GM10266 (cell line): ENCODE results near the gene APOL2.
"Not testable (repeated sequence)": the region's sequence is repeated elsewhere in the genome, so short reads cannot be mapped to it uniquely, and the experiment has no call there.

Source experiments
- DNase-seq: peaks from one replicate; pipeline ENCODE4 v3.0.0; 2012; ENCODE audit errors: extremely low spot score
- TF ChIP-seq, protein P1 (sequence below): IDR thresholded peaks from 2 replicates; pipeline ENCODE4 v1.5.1; 2012; ENCODE audit warnings: mild to moderate bottlenecking, low read depth; ENCODE audit not compliant: control insufficient read depth, insufficient read depth; ENCODE audit errors: missing control alignments

Gene APOL2

DNA sequence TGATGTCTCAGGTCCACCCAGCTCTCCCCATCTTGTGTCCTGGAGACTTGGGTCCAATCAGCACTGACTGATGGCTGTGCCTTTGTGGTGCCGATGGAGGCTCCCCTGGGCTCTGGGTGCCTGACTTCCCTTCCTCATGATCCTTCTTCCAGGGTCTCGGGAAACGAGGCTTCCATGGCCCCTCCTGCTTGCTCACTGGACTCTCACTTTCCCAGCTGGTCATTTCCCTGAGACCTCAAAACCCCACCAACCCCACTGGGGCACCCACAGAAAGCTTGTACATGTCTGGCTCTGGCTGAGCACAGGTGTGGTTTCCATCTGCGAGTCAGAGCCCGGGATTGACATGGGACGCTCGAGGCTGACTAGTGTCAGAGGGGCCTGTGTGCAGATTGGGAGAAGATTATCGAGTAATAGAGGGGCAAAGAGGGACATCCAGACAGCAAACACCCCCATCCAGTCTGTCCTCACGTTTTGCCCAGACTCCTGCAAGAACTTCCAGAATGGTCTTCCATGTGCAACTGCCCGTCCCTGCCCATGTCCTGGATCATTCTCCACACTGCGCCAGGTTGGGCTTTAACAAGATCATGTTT, 28.7 kb upstream of the APOL2 start:
- TF ChIP-seq, protein P1, sequence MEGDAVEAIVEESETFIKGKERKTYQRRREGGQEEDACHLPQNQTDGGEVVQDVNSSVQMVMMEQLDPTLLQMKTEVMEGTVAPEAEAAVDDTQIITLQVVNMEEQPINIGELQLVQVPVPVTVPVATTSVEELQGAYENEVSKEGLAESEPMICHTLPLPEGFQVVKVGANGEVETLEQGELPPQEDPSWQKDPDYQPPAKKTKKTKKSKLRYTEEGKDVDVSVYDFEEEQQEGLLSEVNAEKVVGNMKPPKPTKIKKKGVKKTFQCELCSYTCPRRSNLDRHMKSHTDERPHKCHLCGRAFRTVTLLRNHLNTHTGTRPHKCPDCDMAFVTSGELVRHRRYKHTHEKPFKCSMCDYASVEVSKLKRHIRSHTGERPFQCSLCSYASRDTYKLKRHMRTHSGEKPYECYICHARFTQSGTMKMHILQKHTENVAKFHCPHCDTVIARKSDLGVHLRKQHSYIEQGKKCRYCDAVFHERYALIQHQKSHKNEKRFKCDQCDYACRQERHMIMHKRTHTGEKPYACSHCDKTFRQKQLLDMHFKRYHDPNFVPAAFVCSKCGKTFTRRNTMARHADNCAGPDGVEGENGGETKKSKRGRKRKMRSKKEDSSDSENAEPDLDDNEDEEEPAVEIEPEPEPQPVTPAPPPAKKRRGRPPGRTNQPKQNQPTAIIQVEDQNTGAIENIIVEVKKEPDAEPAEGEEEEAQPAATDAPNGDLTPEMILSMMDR = no peak
- DNase-seq = no peak

DNA sequence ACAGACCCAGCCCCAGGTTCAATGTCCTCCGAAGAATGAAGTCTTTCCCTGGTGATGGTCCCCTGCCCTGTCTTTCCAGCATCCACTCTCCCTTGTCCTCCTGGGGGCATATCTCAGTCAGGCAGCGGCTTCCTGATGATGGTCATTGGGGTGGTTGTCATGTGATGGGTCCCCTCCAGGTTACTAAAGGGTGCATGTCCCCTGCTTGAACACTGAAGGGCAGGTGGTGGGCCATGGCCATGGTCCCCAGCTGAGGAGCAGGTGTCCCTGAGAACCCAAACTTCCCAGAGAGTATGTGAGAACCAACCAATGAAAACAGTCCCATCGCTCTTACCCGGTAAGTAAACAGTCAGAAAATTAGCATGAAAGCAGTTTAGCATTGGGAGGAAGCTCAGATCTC, 27.7 kb upstream of the APOL2 start:
- DNase-seq = no peak

DNA sequence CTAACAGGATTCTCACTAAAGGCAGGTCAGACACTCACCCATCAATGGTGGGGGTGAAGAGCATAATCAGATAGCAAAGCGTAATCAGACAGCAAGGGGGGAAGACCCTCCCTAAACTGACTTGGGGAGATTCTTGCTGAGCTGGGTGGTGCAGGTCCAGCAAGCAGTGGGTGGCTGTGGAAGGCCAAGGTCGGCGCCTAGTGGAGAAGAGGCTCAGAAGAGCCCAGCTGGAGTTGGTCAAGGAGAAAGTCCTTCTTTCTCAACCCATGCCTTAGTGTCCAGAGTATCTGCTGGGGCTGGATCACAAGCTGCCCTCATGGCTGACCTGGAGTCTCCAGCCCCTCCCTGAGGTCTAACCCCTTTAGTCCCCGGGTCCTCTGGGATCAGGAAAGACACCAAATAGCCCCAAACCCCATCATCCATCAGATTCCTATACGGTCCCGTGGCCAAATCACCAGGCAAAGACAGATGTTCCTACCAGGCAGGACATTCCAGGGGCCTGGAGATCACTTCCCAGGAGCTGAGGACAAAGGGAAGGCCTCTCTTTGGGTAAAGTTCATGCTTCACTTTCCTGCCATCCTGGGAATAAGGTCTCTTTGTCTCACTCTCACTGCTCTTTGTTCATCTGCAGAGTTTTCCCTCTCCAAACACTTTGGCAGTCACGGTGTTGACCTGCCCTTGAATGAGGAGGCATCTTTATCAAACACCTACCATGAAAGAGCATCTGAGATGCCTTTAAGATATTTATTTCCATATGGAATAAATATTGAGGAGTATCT, 24.7 kb upstream of the APOL2 start:
- DNase-seq = not testable (repeated sequence)

More for the DNA sequence above, 27.7 kb upstream of the APOL2 start:
- TF ChIP-seq, protein P1 = no peak

DNA sequence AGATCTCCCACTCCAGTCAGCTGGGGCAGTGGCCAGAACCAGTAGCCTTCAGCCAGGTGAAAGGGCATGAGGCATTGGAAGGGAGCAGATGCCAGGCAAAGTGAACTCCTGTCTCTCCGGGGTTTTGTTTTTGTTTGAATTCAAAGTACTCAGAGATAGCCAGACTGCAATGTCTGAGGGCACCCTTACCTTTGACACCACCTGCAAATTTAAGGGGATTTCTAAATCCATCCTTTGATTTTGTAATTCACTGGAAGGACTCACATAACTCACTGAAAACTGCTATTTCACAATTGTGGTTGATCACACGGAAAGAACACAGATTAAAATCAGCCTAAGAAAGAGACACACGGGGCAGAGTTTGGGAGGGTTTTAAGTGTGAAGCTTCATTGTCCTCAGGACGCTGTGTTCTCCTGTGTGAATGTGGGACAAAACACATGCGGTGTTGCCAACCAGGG, 23.9 kb upstream of the APOL2 start:
- not testable (repeated sequence) for DNase-seq

DNA sequence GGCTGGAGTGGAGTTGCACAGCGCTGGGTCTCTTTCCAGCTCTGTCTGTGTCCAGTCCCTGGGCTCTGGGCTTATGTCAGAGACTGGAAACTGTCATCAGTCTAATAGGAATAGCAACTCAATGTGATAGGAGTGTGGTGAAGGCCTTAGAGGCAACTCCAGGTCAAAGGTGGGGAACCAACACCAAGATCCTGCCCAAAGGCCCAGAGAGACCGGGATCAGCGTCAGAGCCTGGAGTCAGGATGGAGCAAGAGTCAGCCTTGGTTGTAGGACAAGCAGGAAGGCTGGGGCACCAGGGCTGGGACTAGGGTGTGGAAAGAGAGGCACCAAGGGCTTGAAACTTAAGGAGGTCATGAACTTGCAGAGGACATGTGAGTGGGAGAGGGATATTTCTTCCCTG, 23.0 kb upstream of the APOL2 start:
- DNase-seq = not testable (repeated sequence)

DNA sequence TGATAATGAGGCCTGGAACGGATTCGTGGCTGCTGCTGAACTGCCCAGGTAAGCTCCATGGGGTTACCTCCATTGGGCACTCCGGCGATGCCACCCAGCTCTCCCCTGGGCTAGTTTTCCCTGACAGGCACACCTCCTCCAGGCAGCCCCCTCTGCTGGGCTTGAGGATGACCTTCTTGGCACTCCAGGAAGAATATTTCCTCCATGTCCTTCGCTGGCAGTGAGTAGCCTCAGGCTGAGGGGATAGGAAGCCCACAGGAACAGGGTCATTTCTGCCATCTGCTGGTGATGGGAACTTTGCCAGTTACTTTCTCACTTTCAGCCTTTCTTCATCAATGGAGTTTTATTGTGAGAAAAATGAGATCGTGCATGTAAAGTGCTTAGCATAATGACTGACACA, 22.3 kb upstream of the APOL2 start:
- DNase-seq = not testable (repeated sequence)

DNA sequence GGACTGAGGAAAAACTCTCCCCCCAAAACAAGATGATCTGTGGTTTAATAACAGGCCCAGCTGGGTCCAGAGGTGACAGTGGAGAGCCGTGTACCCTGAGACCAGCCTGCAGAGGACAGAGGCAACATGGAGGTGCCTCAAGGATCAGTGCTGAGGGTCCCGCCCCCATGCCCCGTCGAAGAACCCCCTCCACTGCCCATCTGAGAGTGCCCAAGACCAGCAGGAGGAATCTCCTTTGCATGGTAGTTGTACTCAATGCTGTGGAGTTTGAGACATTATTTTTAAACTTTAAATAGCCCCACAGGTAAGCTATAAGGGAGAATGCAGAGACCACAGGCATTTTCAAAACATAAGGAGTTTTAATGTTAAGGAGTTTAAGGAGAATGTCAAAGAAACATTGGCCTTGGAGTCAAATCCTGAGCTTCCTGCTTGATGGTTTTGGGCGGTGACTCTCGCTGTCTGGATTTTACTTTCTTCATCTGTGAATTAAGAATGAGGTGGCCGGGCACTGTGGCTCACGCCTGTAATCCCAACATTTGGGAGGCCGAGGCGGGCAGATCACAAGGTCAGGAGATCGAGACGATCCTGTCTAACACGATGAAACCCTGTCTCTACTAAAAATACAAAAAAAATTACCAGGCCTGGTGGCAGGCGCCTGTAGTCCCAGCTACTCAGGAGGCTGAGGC, 20.4 kb upstream of the APOL2 start:
- no peak for DNase-seq
- TF ChIP-seq, protein P1 = no peak

DNA sequence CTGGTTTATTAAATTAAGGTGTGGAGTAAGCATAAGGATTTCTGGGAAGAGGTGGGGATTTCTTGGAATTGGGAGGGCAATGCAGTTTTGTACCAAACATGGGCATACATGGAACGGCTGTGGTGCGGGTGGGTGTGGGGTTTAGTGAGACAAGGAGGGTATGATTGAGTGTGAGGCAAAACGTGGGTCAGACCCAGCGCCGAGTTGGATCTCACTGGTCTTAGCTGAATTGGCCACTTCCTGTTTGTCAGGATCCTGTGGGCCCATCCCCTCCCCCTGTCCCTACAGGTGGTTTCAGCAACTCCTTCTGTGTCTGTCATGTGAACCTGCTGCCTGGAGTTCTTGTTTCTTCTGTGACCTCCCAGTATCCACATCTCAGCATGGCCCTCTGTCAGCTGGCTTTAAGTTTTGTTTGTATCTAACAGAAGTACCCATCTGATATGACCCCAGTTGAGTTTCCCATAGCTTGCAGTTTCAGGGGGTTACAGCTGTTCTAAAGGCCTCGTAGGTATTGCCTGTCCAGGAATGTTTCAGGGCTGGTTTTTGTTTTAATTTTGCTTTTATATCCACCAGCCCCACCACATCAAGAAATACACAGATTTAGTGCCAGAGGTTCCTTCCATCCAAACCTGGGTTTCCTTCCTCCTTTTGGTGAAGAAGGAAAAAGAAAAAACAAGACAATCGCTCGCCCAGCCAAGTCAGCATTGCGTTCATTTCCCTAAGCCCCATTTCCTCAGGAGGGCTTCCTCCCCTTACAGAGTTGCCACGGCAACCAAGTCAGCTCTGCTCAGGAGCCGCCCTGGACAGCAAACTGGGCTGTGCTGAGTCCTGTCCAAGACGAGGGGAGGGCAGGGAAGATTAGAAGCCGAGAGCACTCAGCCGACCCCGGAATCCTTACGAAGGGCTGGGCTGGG, 19.6 kb upstream of the APOL2 start:
- TF ChIP-seq, protein P1 = no peak
- no peak for DNase-seq
